Fibroblast of pulmonary artery (primary cell): ENCODE data around the gene CORO6.

Source experiments
- DNase-seq: peaks from one replicate; pipeline ENCODE4 v3.0.0-alpha.2; 2010; ENCODE audit warnings: low read depth
- H3K4me3 ChIP-seq: replicated peaks from 2 replicates; pipeline ENCODE4 v1.5.1; 2011; ENCODE audit warnings: low read depth, mild to moderate bottlenecking, control low read depth, low read length, moderate library complexity
- CTCF ChIP-seq: IDR thresholded peaks from 2 replicates; pipeline ENCODE4 v1.5.1; 2011; ENCODE audit warnings: mild to moderate bottlenecking, control low read depth, low read length, inconsistent platforms; ENCODE audit errors: missing control alignments

CORO6 gene

DNA sequence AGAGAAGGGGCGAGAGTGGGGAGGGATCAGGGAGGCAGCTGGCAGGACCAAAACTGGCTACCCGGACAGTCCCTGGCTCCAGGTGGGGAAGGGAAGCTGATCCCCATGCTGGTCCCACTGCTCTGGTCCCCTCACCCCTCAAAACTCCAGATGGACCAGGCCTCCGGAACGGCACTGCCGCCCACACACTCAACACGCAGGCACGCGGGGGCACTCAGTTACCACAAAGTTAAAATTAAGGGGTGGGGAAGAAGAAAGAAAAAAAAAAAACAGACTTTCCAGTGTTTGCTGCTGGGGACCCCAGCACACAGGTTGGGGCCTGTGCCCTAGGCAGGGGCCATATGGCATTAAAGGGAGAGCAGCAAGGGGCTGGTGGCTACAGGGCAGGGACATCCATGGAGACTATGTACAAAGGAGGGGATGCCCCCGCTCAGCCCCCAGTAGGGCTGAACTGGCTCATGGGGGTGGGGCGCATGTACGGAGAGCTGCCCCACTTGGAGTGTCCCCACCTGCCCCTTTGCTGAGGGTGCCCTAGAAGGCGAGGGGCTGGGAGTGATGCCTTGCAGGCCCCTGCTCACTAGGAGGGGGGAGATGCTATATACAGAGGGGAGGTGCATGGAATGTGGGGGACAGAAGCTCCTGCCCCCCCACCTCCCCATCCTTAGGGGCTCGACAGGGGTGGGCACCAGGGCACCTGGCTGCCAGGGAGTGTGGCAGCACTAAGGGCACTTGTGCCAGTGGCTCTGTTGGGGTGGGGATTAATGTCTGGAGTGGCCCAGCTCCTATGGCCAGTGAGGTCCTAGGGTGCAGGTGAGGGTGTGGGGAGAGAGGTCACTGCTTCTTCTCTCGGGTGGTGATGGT is 48.6 kb downstream of the CORO6 start:
- DNase-seq, result no peak
- no peak for TF ChIP-seq CTCF
- no peak overlapping the region for H3K4me3 ChIP-seq

DNA sequence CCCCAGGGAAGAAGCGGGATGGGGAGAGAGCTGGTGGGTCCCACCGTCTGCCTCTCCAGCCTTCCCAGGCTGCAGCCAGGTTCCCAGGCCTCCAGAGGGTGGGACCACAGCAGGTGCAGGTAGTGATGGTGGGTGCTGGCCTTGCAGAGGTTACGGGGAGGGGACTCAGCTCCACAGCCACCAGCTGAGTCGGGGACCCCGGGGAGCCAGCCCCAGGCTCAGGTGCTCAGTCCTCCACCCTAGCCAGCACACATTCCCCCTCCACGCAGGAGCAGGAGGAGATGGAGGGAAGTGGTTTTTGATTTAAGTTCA is 49.2 kb downstream of the CORO6 start:
- no peak overlapping the region for H3K4me3 ChIP-seq
- TF ChIP-seq CTCF, result no peak
- no peak for DNase-seq

GRCh38 chr17:29572691-29573557 is 49.8 kb downstream of the CORO6 start:
- peak; percentile 59 for DNase-seq
- H3K4me3 ChIP-seq, result no peak overlapping the region
- peak; percentile 45 for TF ChIP-seq CTCF

GRCh38 chr17:29571883-29572681 is 50.6 kb downstream of the CORO6 start:
- no peak for TF ChIP-seq CTCF
- DNase-seq, result no peak
- no peak overlapping the region for H3K4me3 ChIP-seq

DNA sequence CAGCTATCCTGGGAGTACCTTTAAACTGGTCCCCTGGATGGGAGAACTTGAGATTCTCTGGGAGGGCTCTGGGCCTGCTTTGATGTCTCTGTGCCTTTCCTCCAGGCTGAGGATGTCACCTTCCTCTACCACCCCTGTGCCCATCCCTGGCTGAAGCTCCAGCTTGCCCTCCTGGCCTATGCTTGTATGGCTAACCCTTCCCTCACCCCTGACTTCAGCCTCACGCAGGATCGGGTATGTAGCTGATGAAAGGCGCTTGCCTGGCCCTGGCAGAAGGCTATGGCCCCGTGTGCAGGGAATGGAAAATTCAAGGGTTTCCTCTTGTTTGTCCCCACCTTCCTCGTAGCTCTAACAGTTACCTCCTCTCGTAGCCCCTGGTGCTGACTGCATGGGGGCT is 51.2 kb downstream of the CORO6 start:
- no peak overlapping the region for H3K4me3 ChIP-seq
- DNase-seq, result no peak
- no peak for TF ChIP-seq CTCF

DNA sequence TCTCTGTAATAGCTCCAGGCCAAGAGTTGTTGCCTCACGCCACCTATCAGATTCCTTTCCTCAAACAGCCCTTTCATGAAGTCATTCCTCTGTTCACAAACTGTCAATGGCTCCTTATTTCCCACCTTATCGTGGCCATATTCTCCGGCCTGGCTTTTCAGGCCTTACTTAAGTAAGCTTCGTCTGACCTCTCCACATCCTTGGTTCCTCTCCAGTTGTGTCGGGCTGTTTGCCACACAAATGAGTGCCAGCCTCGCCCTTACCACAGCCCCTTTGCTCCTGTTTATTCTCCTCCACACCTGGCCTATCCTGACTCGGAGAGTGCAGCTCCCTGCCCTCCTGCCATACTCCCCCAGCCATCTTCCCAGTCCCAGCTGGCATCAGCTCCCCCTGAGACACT is 52.2 kb downstream of the CORO6 start:
- DNase-seq, result no peak
- no peak for TF ChIP-seq CTCF
- no peak overlapping the region for H3K4me3 ChIP-seq
